ENCODE data around the gene IRX5.

Gene IRX5

GRCh38 chr16:54952195-54952594 is 21.5 kb downstream of the IRX5 start:
- DNase-seq (ENCODE audit: low read depth) = no peak

GRCh38 chr16:54953461-54953860 is 22.8 kb downstream of the IRX5 start:
- no peak for DNase-seq (ENCODE audit: low read depth)

GRCh38 chr16:54954220-54954619 is 23.6 kb downstream of the IRX5 start:
- no peak for DNase-seq (ENCODE audit: low read depth)

DNA sequence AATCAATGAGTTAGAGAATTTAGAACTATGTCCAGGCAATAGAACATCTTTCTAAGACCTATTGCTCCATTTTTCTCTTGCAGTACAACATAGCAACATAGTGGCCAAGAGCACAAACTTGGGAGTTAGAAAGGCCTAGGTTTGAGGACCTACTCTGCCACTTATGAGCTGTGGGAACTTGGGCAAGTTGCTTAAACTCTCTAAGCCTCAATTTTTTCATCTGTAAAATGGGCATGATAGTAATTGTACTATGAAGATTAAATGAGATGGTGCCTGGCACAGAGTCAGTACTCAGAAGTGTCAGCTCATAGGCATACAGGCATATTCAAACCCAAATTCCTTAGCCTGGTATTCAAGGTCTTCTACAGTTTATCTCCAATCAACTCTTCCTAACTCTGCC is 25.1 kb downstream of the IRX5 start:
- DNase-seq (ENCODE audit: low read depth) = no peak

GRCh38 chr16:54957403-54958166 is 26.9 kb downstream of the IRX5 start:
- DNase-seq (ENCODE audit: low read depth) = no peak

DNA sequence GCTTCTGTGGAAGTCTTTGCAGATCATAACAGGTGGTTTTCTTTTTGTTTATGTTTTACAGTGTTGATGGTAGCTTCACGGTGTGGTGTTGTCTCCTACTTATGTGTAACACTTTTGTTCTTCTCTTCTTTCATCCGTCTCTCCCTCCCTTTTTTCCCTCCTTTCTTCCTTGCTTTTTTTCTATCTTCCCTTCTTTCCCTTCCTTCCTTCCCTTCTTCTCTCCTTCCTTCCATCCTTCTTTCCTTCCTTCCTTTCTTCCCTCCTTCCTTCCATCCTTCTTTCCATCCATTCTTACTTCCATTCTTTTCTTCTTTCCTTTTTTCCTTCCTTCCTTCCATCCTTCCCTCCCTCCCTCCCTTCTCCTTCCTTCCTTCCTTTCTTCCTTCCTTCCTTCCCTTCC is 31.4 kb downstream of the IRX5 start:
- no peak for DNase-seq (ENCODE audit: low read depth)

DNA sequence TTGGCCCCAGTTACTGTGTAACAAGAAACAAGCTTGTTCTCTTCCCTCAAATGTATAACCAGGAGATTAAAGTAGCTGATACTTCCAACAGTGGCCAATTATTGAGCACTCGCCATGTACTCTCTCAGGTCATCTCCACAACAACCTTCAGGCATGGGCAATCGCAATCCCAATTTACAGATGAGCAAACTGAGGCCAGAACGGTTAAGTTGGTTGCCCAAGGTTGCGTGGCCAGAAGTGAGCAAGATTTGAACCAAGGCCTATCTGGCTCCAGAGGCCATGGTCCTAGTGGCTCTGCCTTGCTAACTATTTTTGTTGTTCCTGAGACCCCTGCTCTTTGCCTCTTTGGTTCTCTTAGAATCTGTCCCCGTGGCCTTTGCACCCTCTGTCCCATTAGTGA is 33.6 kb downstream of the IRX5 start:
- no peak for DNase-seq (ENCODE audit: low read depth)

DNA sequence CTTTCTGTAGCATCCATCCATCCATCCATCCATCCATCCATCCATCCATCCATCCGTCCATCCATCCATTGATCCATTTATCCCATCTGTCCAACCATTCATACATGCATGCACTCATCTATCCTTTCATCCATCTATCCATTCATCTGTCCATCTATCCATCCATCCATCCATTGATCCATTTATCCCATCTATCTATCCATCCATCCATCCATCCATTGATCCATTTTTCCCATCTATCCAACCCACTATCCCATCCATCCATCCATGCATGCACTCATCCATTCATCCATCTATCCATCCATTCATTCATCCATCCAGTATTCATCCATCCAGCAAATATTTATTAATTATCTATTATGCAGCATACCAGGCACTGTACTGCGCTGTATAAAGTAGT is 34.8 kb downstream of the IRX5 start:
- DNase-seq (ENCODE audit: low read depth) = no peak

GRCh38 chr16:54968011-54968410 is 37.3 kb downstream of the IRX5 start:
- no peak for DNase-seq (ENCODE audit: low read depth)

DNA sequence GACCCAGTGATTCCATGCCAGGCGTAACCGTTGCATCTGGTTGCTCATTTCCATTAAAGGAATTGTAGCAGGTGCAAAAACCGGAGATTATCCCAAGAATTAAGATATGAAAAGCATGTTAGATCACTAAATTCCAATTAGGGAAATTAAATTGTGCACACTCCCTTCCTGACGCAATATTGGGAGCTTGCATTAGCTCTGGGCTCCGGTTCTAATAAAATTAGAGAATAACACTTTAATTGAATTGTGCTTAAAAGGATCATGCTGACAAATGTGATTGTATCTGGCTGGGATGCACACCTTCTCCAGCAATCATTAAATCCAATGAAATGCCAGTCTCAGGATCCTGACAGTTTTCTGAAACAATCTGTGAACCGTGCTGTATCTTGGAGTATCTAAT is 38.1 kb downstream of the IRX5 start:
- no peak for DNase-seq (ENCODE audit: low read depth)

DNA sequence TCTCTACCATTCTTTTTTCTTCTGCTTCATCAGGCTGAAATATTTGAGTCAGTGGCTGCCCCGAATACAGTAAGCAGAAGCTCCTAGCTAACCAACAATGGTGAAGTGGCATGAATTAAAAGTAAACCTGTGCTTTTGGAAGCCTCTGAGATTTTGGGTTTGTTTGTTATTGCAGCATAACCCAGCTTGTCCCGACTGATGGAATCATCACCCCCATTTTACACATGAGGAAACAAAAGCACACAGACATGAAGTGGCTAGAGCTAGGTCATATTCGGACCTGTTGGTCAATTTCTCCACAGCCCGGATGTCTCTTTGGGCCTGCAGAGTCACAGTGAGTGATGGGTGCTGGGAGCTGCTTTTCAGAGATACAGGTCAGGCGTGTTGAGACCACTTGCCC is 39.4 kb downstream of the IRX5 start:
- no peak for DNase-seq (ENCODE audit: low read depth)

DNA sequence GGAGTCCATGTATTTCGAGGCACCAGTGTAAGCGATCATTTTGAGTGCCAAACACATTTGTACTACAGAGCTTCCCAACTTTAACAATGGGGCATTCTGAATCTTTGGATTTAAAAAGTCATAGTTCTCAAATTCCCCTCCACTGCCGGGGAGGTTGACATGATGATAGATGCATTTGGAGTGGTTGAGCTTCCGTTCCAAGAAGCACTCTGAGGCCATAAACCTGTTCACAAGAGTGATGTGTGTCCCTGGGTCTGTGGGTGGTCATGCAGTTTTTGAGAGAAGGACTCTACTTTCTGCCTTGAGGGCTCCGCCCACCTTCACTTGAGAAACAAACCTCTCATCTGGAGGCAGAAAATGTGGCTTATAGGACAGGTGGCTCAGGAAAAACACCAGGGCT is 43.7 kb downstream of the IRX5 start:
- no peak for DNase-seq (ENCODE audit: low read depth)

GRCh38 chr16:54976651-54977200 is 46.1 kb downstream of the IRX5 start:
- no peak for DNase-seq (ENCODE audit: low read depth)

DNA sequence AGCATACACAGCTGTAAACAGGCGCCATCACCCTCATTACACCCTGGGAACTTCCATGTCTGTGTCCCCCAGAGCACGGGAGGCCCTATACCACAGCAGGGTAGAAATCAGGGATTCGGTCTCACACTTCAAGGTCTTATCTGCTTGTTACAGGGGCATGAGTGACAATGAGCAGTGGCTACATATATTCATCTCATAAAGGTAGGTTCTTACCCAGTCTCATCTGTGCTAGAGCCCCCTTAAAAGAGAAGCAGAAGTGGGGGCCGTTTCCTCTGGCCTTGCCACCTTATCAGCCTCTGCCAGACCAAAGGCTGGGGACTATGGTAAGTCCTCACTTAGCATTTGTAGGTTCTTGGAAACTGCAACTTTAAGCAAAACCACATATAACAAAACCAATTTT is 46.5 kb downstream of the IRX5 start:
- no peak for DNase-seq (ENCODE audit: low read depth)

- no peak for DNase-seq (ENCODE audit: low read depth)
Measured at GRCh38 chr16:54980821-54981220, 50.2 kb downstream of the IRX5 start.

Measured in HS-5 (cell line).